ENCODE data around the gene PRKG1.

DNA sequence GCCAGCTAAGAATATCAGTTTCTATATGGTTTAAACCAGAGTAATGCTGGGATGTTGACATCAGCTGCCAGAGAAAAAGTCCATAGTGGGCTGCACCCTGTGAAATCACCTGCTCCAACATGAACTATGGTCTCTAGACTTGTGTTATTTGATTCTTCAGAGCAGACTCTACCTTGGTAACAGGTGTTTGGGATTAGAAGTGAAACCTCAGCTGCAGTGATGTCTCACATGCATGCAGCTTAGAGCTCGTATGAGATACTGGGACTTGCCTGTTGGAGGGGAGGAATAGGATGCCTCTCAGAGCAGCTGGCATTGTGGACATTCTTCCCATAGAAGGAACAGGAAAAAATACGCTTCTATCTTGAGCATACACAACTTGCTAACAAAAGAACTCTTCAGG is 912.2 kb downstream of the PRKG1 start:
- TF ChIP-seq, protein P1, sequence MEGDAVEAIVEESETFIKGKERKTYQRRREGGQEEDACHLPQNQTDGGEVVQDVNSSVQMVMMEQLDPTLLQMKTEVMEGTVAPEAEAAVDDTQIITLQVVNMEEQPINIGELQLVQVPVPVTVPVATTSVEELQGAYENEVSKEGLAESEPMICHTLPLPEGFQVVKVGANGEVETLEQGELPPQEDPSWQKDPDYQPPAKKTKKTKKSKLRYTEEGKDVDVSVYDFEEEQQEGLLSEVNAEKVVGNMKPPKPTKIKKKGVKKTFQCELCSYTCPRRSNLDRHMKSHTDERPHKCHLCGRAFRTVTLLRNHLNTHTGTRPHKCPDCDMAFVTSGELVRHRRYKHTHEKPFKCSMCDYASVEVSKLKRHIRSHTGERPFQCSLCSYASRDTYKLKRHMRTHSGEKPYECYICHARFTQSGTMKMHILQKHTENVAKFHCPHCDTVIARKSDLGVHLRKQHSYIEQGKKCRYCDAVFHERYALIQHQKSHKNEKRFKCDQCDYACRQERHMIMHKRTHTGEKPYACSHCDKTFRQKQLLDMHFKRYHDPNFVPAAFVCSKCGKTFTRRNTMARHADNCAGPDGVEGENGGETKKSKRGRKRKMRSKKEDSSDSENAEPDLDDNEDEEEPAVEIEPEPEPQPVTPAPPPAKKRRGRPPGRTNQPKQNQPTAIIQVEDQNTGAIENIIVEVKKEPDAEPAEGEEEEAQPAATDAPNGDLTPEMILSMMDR (IDR thresholded peaks at IDR 0.05), result no peak
- TF ChIP-seq EZH2 (IDR thresholded peaks at IDR 0.05; ENCODE audit: borderline replicate concordance, insufficient read depth, low read depth, low read length, poor library complexity, severe bottlenecking), result no peak

All from B cell (primary cell).